ENCODE measurements around the gene SMIM28. TPM values are rescaled to one million over a fixed set of nuclear protein-coding genes. Genes with fewer than 3 reads are reported as not detected.
"Not testable (repeated sequence)": the region's sequence is repeated elsewhere in the genome, so short reads cannot be mapped to it uniquely, and the experiment has no call there.

Gene SMIM28
- total RNA-seq, 2 experiments from 2014 or later: not detected

DNA sequence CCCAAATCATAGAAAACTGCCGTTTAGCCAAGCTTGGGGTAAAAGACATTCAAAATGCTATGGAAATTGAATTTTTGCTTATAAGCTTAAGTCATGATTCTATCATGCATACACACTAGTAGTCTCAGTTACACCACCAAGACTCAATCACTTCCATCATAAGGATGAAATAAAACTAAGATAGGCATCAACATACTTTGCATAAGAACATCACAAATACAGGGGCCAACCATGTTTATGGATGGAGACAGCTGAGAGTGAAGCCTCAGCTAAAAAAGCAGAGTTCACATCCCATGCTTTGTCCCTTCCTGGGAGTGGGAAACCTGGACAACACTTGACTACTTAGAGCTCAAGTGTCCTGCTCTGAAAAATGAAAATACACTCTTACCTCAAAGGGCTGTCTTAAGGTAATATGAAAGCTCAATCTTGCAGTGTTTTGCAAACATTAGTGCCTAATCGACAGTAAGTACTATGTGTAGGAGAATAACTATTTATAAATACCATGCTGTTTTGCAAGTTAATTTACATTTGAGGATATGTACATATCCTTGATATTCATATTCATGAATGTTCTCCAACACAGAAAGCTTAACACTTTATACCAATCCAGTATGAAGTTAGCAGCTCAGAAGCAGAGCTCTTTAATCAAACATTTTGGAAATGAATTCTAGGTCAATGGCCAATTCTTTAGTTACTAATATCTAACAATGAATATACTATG is 32.0 kb upstream of the SMIM28 start:
- no peaks in the 10 kb centered on the region for H3K4me1 Mint-ChIP-seq
- intact Hi-C loops (cut with DNase I, micrococcal nuclease): no loop called here
- ATAC-seq (no peak), DNase-seq (no peak)
- H3K36me3 Mint-ChIP-seq (ENCODE audit: low read depth): no peaks in the 10 kb centered on the region
- no peak overlapping the region for H3K27ac Mint-ChIP-seq
- no peak overlapping the region for H3K4me3 Mint-ChIP-seq
- CTCF ChIA-PET: interaction anchor here (0.6 to 1.6 kb wide), 2 partner anchors 189 to 229 kb away, joined by 3 to 6 read pairs; no protein-coding TSS in a partner anchor
- no peaks in the 10 kb centered on the region for H3K9me3 Mint-ChIP-seq (ENCODE audit: low read depth)
- POLR2A ChIA-PET: no interaction called here
- H3K27me3 Mint-ChIP-seq: peaks cover 13% of the 10 kb centered on the region

DNA sequence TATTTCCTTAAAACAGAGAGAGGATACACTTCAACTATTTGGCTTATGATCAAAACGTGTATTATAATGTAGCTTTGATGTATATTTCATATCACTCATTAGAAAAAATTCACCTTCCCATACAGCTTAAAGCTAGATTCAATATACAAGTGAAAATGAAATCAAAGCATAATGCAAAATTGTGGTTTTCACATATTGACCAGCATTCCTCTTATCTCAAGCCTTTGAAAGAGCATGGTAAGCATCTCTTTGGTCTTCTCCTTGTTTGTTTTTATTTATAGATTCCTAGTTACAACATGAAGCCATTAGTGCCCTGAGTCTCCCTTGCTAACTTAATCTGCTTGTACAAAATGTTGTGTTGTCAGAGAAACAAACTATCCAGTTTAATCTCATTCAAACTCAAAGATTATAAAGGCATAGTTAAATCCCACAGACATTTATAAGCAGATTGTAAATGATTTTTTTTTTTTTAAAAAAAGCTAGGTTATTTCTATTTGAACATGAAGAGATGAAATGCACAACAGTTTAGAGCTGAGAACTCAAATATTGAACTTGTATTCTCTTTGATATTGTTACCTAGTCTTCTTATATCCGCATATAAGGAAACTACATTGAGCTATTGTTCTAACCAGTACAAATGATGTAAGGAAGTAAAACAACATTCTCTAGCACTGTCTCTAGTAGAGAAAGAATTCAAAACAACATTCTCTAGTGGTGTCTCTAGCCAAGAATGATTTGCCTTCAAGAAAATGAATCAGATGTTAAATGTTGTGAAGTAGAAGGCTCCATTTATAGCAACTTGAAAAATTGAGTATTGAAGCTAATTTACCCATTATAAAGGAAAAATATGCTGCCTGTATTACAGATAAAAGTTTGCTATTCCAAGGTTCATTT is 31.2 kb upstream of the SMIM28 start:
- no peaks in the 10 kb centered on the region for H3K4me1 Mint-ChIP-seq
- intact Hi-C loops (cut with DNase I, micrococcal nuclease): no loop called here
- ChIA-PET CTCF (interaction anchor here (0.7 to 1.6 kb wide), 2 partner anchors 163 to 230 kb away, joined by 3 to 6 read pairs; no protein-coding TSS in a partner anchor), POLR2A (interaction anchor here (0.7 kb wide), 1 partner anchor 351 kb away, joined by 3 read pairs; no protein-coding TSS in a partner anchor)
- no peak overlapping the region for H3K27ac Mint-ChIP-seq
- H3K9me3 Mint-ChIP-seq (ENCODE audit: low read depth): no peaks in the 10 kb centered on the region
- no peak for ATAC-seq
- H3K4me3 Mint-ChIP-seq: no peak overlapping the region
- no peak for DNase-seq
- H3K36me3 Mint-ChIP-seq (ENCODE audit: low read depth): no peaks in the 10 kb centered on the region
- H3K27me3 Mint-ChIP-seq: peaks cover 10% of the 10 kb centered on the region

DNA sequence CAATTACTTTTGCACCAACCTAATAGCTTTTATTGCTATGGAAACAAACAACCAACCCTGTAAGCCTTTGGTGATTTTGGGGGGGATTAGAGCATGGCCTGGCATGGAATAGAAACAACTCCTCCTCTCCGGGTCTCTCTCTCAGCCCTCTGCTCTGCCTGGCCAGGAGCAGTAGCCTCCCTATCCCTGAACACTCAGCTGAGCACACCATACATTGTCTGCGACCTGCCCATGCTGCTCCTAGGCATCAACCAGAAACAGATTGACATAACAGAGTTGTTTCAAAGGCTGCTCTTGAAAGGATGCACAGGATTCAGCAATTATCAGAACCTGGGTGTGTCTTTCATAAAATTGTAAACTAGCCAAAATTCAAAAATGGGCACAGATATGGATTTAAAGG is 29.8 kb upstream of the SMIM28 start:
- intact Hi-C loops (cut with DNase I, micrococcal nuclease): no loop called here
- H3K27me3 Mint-ChIP-seq: peaks cover 10% of the 10 kb centered on the region
- no peak overlapping the region for H3K27ac Mint-ChIP-seq
- ChIA-PET CTCF (interaction anchor here (0.6 to 0.7 kb wide), 2 partner anchors 25 to 210 kb away, joined by 3 to 4 read pairs; no protein-coding TSS in a partner anchor), POLR2A (no interaction called here)
- no peaks in the 10 kb centered on the region for H3K4me1 Mint-ChIP-seq
- ATAC-seq: no peak
- no peak overlapping the region for H3K4me3 Mint-ChIP-seq
- no peaks in the 10 kb centered on the region for H3K36me3 Mint-ChIP-seq (ENCODE audit: low read depth)
- no peak for DNase-seq
- no peaks in the 10 kb centered on the region for H3K9me3 Mint-ChIP-seq (ENCODE audit: low read depth)

DNA sequence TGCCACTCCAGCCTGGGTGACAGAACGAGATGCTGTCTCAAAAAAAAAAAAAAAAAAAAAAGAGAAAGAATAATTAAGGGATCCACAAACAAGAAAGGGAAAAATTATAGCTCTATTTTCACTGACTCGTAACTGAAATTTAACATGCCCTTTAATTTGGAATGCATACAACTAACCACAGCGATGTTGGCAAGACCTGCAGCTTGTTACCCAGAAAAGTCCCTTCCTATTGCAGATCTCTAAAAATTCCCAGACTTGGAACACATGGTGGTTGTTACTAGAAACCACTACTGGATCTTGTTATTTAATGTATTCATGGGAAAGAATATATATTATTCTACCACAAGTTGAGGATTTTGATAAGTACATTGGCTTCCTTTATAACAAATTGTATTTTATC is 27.8 kb upstream of the SMIM28 start:
- Mint-ChIP-seq H3K4me3 (no peak overlapping the region), H3K27ac (no peak overlapping the region), H3K27me3 (peaks cover 11% of the 10 kb centered on the region), H3K9me3 (ENCODE audit: low read depth) (no peaks in the 10 kb centered on the region), H3K36me3 (ENCODE audit: low read depth) (no peaks in the 10 kb centered on the region), H3K4me1 (no peaks in the 10 kb centered on the region)
- ATAC-seq (no peak), DNase-seq (no peak)
- ChIA-PET POLR2A (no interaction called here), CTCF (no interaction called here)
- intact Hi-C loops (cut with DNase I, micrococcal nuclease): no loop called here

DNA sequence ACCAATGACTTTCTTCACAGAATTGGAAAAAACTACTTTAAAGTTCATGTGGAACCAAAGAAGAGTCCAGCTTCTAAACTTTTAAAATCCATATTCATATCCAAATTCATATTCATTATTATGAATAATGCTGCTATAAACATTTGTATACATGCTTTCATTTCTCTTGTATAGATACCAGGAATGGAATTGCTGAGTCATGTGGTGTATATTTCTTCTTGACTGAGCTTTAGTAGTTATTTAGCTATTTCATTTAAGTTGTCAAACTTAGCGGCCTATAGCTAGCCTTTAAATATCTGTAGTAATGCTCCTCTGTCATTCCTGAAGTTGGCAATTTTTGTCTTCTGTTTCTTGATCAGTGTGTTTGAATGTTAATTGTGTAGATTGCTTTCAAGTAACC is 19.8 kb upstream of the SMIM28 start:
- no peak for ATAC-seq
- Mint-ChIP-seq H3K36me3 (ENCODE audit: low read depth) (no peaks in the 10 kb centered on the region), H3K9me3 (ENCODE audit: low read depth) (no peaks in the 10 kb centered on the region), H3K27ac (no peak overlapping the region), H3K27me3 (peaks cover 17% of the 10 kb centered on the region), H3K4me3 (no peak overlapping the region), H3K4me1 (no peaks in the 10 kb centered on the region)
- POLR2A ChIA-PET: no interaction called here
- CTCF ChIA-PET: no interaction called here
- intact Hi-C loops (cut with DNase I, micrococcal nuclease): no loop called here
- no peak for DNase-seq

DNA sequence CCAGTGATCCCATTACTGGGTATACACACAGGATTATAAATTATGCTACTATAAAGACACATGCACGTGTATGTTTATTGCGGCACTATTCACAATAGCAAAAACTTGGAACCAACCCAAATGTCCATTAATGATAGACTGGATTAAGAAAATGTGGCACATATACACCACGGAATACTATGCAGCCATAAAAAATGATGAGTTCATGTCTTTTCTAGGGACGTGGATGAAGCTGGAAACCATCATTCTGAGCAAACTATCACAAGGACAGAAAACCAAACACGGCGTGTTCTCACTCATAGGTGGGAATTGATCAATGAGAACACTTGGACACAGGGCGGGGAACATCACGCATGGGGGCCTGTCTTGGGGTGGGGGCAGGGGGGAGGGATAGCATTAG is 9.0 kb upstream of the SMIM28 start:
- H3K27ac Mint-ChIP-seq: not testable (repeated sequence)

DNA sequence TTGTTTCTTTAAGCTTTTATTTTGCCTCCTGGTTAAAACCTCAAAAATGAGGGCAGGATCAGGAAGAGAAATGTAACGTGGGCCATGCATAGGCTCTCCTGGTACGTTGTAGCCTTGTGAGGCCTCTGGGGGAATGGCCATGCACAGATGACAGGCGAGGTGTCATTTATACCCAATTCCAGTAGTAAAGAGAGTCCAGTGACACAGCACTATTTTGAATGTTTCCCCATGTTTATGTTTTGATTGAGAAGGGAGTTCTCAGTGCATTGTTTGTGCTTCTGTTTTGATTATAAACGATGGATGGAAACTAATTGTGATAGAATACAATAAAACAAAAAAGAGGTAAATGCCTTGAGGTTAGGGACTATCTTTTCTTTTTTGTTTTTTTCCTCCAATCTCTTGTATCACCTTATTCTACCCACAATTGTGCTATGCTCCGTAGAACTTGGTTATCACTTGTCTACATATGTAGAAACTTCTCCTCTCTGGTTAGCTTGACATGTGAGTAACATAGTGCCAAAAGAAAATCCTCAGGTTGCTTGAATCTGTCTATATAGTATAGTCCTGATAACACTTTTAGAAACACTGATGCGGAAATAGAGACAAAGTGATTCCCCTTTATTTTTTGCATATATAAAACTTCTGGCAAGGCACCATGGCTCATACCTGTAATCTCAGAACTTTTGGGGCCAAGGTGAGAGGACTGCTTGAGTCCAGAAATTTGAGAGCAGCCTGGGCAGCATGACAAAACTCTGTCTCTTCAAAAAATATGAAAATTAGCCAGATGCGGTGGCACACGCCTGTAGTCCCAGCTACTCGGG is 6.9 kb upstream of the SMIM28 start:
- POLR2A ChIA-PET: no interaction called here
- DNase-seq (no peak), ATAC-seq (no peak)
- no peak overlapping the region for H3K4me3 Mint-ChIP-seq
- H3K4me1 Mint-ChIP-seq: peaks cover 2% of the 10 kb centered on the region
- peaks cover 21% of the 10 kb centered on the region for H3K27me3 Mint-ChIP-seq
- CTCF ChIA-PET: no interaction called here
- no peak overlapping the region for H3K27ac Mint-ChIP-seq
- H3K9me3 Mint-ChIP-seq (ENCODE audit: low read depth): no peaks in the 10 kb centered on the region
- H3K36me3 Mint-ChIP-seq (ENCODE audit: low read depth): no peaks in the 10 kb centered on the region
- intact Hi-C loops (cut with DNase I, micrococcal nuclease): no loop called here

More for the DNA sequence above, 9.0 kb upstream of the SMIM28 start:
- H3K4me1 Mint-ChIP-seq; ATAC-seq; H3K9me3 Mint-ChIP-seq (ENCODE audit: low read depth); H3K36me3 Mint-ChIP-seq (ENCODE audit: low read depth); CTCF ChIA-PET; H3K4me3 Mint-ChIP-seq; DNase-seq; intact Hi-C loops (cut with DNase I, micrococcal nuclease); POLR2A ChIA-PET: not testable (repeated sequence)
- peaks cover 24% of the 10 kb centered on the region for H3K27me3 Mint-ChIP-seq

DNA sequence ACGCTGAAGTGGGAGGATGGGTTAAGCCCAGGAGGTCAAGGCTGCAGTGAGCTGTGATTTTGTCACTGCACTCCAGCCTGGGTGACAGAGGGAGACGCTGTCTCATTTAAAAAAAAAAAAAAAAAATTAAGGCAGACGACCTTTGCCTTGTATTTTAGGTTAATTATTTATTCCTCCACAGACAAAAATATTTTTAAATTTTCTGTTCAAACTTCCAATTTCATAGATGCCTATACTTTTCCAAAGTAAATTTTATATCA is 6.3 kb upstream of the SMIM28 start:
- no peaks in the 10 kb centered on the region for H3K36me3 Mint-ChIP-seq (ENCODE audit: low read depth)
- ChIA-PET POLR2A (no interaction called here), CTCF (no interaction called here)
- H3K9me3 Mint-ChIP-seq (ENCODE audit: low read depth): no peaks in the 10 kb centered on the region
- no peak for ATAC-seq
- DNase-seq: no peak
- H3K4me1 Mint-ChIP-seq: peaks cover 2% of the 10 kb centered on the region
- H3K4me3 Mint-ChIP-seq: no peak overlapping the region
- no peak overlapping the region for H3K27ac Mint-ChIP-seq
- intact Hi-C loops (cut with DNase I, micrococcal nuclease): no loop called here
- peaks cover 21% of the 10 kb centered on the region for H3K27me3 Mint-ChIP-seq

DNA sequence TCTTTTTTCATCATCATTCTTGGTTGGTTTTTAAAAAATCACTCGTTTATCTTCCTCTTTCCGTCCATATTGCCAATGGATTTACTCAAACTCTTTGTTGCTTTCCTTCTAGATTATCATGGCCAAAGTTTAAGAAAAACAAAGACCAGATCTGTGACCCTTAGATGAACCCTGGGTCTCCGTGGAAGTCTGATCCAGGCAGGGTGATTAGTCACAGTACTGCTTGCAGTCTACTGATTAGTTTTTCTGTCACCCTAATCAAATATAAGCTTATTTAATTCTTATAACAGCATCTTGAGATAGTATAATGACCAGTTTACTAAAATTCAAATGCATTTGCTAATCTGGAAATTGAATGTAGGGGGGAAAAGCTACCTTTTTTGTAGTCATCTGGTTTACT is 6.0 kb upstream of the SMIM28 start:
- H3K4me1 Mint-ChIP-seq: peaks cover 2% of the 10 kb centered on the region
- no peak for ATAC-seq
- CTCF ChIA-PET: no interaction called here

DNA sequence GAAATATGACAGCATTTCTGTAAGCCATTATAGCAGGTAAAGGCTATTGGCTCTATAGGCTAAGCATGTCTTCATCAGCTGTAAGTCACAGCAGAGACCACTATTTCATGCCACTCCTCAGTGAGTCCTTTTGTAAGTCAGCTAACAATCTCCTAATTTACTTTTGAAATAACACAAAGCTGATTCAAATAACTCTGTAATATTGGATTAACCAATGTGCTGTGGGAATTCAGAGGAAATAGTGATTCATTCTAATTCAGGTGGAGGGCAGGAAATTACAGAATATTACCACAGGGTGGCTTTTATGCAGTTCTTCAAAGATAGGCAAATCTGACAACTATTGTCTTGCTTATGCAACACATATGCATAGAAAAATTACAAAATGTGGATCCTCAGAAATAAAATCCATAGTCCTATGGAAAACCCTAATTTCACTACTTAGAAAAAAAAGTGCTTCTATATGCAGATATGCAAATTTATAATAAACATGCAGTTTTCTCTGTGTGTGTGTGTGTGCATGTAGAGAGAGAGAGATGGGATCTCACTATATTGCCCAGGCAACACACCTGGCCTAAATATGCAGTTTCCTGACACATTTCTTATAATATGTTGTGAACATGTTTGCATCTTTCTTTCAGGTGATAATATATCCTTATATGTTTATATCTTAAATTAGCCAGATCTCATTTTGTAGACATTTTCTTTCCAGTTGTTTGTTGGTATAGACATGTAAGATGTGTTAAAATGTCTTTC is 4.8 kb upstream of the SMIM28 start:
- POLR2A ChIA-PET: no interaction called here
- H3K4me3 Mint-ChIP-seq: no peak overlapping the region
- peaks cover 16% of the 10 kb centered on the region for H3K27me3 Mint-ChIP-seq
- no peak overlapping the region for H3K27ac Mint-ChIP-seq
- intact Hi-C loops (cut with DNase I, micrococcal nuclease): no loop called here
- no peak for DNase-seq
- ATAC-seq: peak; percentile 42
- H3K4me1 Mint-ChIP-seq: peaks cover 2% of the 10 kb centered on the region
- H3K9me3 Mint-ChIP-seq (ENCODE audit: low read depth): no peaks in the 10 kb centered on the region
- H3K36me3 Mint-ChIP-seq (ENCODE audit: low read depth): no peaks in the 10 kb centered on the region
- CTCF ChIA-PET: interaction anchor here (0.6 to 0.7 kb wide), 2 partner anchors 25 to 504 kb away, joined by 3 to 4 read pairs; no protein-coding TSS in a partner anchor

More for the DNA sequence above, 6.0 kb upstream of the SMIM28 start:
- no peak for DNase-seq
- intact Hi-C loops (cut with DNase I, micrococcal nuclease): no loop called here
- Mint-ChIP-seq H3K9me3 (ENCODE audit: low read depth) (no peaks in the 10 kb centered on the region), H3K36me3 (ENCODE audit: low read depth) (no peaks in the 10 kb centered on the region), H3K4me3 (no peak overlapping the region), H3K27me3 (peaks cover 19% of the 10 kb centered on the region), H3K27ac (no peak overlapping the region)
- POLR2A ChIA-PET: no interaction called here

DNA sequence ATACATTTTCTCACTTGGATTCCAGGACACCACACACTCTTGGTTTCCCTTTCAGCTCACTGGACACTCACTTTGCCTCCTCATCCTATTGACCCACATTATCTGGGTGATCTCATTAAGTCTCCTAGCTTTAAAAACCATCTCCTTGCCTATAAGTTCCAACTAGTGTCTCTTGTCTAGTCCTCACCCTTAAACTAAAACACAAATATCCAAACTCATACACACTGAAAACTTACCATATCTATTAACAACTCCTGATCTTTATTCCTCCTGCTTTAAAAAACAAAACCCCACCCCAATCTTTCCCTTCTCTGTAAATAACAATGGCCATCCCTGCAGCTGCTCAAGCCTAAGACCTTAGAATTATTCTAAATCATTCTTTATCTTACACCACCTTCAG is 3.5 kb upstream of the SMIM28 start:
- peaks cover 2% of the 10 kb centered on the region for H3K4me1 Mint-ChIP-seq
- POLR2A ChIA-PET: no interaction called here
- ATAC-seq (no peak), DNase-seq (no peak)
- H3K36me3 Mint-ChIP-seq (ENCODE audit: low read depth): no peaks in the 10 kb centered on the region
- no peak overlapping the region for H3K27ac Mint-ChIP-seq
- CTCF ChIA-PET: no interaction called here
- no peak overlapping the region for H3K4me3 Mint-ChIP-seq
- intact Hi-C loops (cut with DNase I, micrococcal nuclease): no loop called here
- H3K9me3 Mint-ChIP-seq (ENCODE audit: low read depth): no peaks in the 10 kb centered on the region
- peaks cover 16% of the 10 kb centered on the region for H3K27me3 Mint-ChIP-seq
